Psoas muscle (tissue), 8 donors: Measurements from ENCODE around the gene ASB5. TPM values are rescaled to one million over a fixed set of nuclear protein-coding genes. Genes with fewer than 3 reads are reported as not detected.
A peak's percentile ranks its signal among the peaks of the same experiment; 100 is the strongest.

Experiments
- ATAC-seq, 4 donors: fragments of 200-7000 bp; cut with Tn5 transposase; one replicate each; pipeline ENCODE4 v1.9.1; 2020; ENCODE audit warnings: moderate library complexity in 3 of 4, mild to moderate bottlenecking in 2 of 4
- DNase-seq, 2 donors: peaks; one replicate each; pipeline ENCODE4 v3.0.0-alpha.2; 2020
- H3K27ac ChIP-seq: fragments of 200-600 bp; one replicate; pipeline ENCODE4 v1.8.0; 2022
- H3K27me3 ChIP-seq, 3 donors: fragments of 200-600 bp in 1 of 3; one replicate each; pipeline versions ENCODE4 v1.6.1 to v1.8.0; 2013 to 2022; ENCODE audit warnings: low read length in 2 of 3, mild to moderate bottlenecking in 2 of 3, moderate library complexity in 1 of 3; ENCODE audit not compliant: insufficient read depth in 3 of 3
- H3K36me3 ChIP-seq, 2 donors: fragments of 200-600 bp in 1 of 2; one replicate each; pipeline versions ENCODE4 v1.6.1 to v1.8.0; 2013 to 2022; ENCODE audit warnings: low read depth in 1 of 2, mild to moderate bottlenecking in 1 of 2, moderate library complexity in 1 of 2; ENCODE audit not compliant: insufficient read depth in 1 of 2
- H3K4me1 ChIP-seq: fragments of 200-600 bp; one replicate; pipeline ENCODE4 v1.8.0; 2022
- H3K4me3 ChIP-seq: fragments of 200-600 bp; one replicate; pipeline ENCODE4 v1.8.0; 2022; ENCODE audit warnings: mild to moderate bottlenecking
- H3K9me3 ChIP-seq: fragments of 200-600 bp; one replicate; pipeline ENCODE4 v1.8.0; 2022
- WGBS, 3 donors: extraction: QIAGEN DNeasy Blood & Tissue Kit; methylation state at CpG; one replicate each; pipeline versions ENCODE4 v1.1.6 to v1.1.7; 2013; 5-methylcytosine and 5-hydroxymethylcytosine counted together
- intact Hi-C, 2 donors: fragments of 100-400 bp; cut with DNase I; formaldehyde crosslinking; loops; one replicate each; pipeline versions ENCODE4 v1.11.0 to v1.14.2; 2022
- long read RNA-seq, 2 donors: library from polyadenylated mRNA; unstranded; transcript quantifications; one replicate each; pipeline ENCODE4 v2.0.0, GENCODE V29; 2021
- polyA plus RNA-seq, 3 donors: library from polyadenylated mRNA; stranded (reverse); fragments of 200-250 nt; gene quantifications; one replicate each; pipeline ENCODE4 v1.2.3, GENCODE V29; 2013
- total RNA-seq, 4 donors: library from RNA; stranded (reverse); fragmentation: NEBNext Ultra II Directional in 2 of 4; extraction: Animal tissue kit (Norgen Biotek cat#: 25700) in 2 of 4; gene quantifications; one replicate each; pipeline versions ENCODE4 v1.2.1 to v1.2.4, GENCODE V29; 2021 to 2023
- TF ChIP-seq, protein P1 (sequence below): fragments of 200-600 bp; IDR thresholded peaks from one replicate; pipeline ENCODE4 v1.8.0; 2022; ENCODE audit warnings: antibody characterized with exemption
- donor health status: healthy with polysubstance abuse.
- donor health status: DM: no; HTN: no; CAD: no; lungs with moderate emphysema.
- donor health status: Bipolar disorder and iron deficiency.
- donor health status: healthy.
- donor health status: DM: yes; HTN: yes; CAD: no.
- donor health status: DM: no; HTN: no; CAD: no.
- donor health status: DM: no; HTN: no; CAD: no.
- donor health status: DM: yes; HTN: yes; CAD: no.

ASB5 gene, protein sequence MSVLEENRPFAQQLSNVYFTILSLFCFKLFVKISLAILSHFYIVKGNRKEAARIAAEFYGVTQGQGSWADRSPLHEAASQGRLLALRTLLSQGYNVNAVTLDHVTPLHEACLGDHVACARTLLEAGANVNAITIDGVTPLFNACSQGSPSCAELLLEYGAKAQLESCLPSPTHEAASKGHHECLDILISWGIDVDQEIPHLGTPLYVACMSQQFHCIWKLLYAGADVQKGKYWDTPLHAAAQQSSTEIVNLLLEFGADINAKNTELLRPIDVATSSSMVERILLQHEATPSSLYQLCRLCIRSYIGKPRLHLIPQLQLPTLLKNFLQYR
- total RNA-seq (100 to 1,000 TPM; 247 to 661 (median 465) TPM), polyA plus RNA-seq (1,000 to 10,000 TPM in 1 of 3 donors, 100 to 1,000 TPM in 2; 456 to 1,213 (median 601) TPM)
- long read RNA-seq, donor 1, transcript ASB5-201 (7 exons, 3,031 nt): major isoform, 46 of 60 reads
- long read RNA-seq, donor 1, partial matches to known transcripts: 3 of 60 reads
- long read RNA-seq, donor 1, other reads (novel, unspliced or antisense): 11 of 60 reads
- long read RNA-seq, donor 2, transcript ASB5-201 (7 exons, 3,031 nt): major isoform, 134 of 195 reads
- long read RNA-seq, donor 2, partial matches to known transcripts: 22 of 195 reads
- long read RNA-seq, donor 2, other reads (novel, unspliced or antisense): 39 of 195 reads

DNA sequence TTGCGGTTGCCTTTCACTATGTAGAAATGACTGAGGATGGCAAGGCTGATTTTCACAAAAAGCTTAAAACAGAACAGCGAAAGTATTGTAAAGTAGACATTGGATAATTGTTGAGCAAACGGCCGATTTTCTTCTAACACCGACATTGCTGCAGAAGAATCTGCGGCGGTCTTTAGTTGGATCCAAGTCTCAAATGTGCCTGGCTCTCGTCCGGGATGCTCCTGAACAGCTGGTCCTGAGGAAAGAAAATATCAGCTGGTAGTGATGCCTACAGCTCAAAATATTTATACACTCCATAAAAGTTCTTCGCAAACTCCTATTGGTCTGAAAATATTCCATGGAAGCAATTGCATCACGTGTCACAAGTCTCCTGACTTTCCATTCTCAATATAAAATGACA lies at the start of gene ASB5:
Gene ASB5 (minus strand): TSS at position 260 of the 400 bp plus-strand sequence. CDS start 114 bp downstream, at position 146.
- DNase-seq: peak; percentile 25 to 80
- Histone ChIP-seq H3K9me3 (no peaks in the 10 kb centered on the region), H3K4me3 (peak within 1 kb of the TSS; percentile 70), H3K27me3 (no peaks in the 10 kb centered on the region), H3K4me1 (peaks cover 24% of the 10 kb centered on the region), H3K27ac (peak within 1 kb of the TSS; percentile 94), H3K36me3 (peaks cover 0 to 40% of the 10 kb centered on the region in 2 donors)
- TF ChIP-seq, protein P1, sequence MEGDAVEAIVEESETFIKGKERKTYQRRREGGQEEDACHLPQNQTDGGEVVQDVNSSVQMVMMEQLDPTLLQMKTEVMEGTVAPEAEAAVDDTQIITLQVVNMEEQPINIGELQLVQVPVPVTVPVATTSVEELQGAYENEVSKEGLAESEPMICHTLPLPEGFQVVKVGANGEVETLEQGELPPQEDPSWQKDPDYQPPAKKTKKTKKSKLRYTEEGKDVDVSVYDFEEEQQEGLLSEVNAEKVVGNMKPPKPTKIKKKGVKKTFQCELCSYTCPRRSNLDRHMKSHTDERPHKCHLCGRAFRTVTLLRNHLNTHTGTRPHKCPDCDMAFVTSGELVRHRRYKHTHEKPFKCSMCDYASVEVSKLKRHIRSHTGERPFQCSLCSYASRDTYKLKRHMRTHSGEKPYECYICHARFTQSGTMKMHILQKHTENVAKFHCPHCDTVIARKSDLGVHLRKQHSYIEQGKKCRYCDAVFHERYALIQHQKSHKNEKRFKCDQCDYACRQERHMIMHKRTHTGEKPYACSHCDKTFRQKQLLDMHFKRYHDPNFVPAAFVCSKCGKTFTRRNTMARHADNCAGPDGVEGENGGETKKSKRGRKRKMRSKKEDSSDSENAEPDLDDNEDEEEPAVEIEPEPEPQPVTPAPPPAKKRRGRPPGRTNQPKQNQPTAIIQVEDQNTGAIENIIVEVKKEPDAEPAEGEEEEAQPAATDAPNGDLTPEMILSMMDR: no peak
- intact Hi-C loops: loop anchor here in 1 of 2 donors (5.0 kb wide), 1 partner anchor 37 kb away; no protein-coding TSS in a partner anchor
- 27 to 47% (median 30%) methylated on average over 11 of the region's 11 CpGs for WGBS, 3 donors
- ATAC-seq: peak; percentile 68 to 79 (median 70)

DNA sequence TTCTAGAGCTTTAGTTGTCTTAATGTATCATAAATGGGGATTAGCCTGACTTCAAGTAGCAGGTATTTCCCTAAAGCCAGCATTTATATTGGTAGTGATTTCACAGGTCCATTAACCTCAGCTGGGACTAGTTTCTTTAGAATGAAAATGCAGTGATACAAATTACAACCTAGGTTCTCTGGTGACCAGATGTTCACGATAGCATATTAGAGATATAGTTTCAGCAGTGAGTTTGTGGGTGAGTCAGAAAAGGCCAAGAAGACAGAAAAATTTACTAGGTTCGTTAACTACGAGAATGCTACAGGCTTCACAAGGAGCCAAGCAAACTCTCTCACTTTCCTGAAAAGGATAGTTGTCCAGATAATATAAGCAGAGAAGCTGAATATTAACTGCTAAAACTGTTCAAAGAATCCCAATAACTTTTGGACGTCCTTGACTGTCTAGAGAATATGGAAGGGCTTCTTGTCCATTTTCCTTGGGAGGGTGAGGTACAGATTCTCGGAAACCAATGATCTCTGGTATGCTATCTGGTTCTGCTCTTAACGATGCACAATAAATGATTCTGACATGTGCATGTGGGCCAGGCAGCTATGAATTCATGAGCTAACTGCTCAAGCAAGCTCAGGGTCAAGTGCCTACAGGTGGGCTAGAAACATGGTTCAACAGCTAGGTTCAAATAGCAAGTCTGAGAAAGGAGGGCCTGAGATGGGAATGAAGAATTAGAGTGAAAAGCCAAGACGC lies 44.7 kb upstream of the ASB5 start:
- intact Hi-C loops: no loop called here
- no peak for ATAC-seq
- WGBS, 3 donors: 74 to 82% (median 75%) methylated on average over 7 of the region's 7 CpGs

DNA sequence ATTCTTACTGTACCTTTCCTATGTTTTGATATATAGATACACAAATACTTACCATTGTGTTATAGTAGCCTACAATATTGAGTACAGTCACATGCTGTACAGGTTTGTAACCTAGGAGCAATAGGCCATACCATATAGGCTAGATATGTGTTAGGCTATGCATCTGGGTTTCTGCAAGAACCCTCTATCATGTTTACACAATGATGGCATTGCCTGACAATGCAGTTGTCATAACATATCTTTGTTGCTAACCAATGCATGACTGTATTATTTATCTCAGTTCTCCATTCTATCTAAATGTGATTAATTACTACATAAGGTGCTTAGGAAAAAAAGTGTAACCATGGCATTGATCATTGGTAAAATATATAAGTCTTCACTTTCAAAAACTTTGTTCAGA lies 40.8 kb upstream of the ASB5 start:
- Histone ChIP-seq H3K27me3 (peaks cover 0 to 2% (median 0%) of the 10 kb centered on the region in 3 donors), H3K27ac (no peak overlapping the region), H3K4me1 (no peaks in the 10 kb centered on the region), H3K36me3 (no peaks in the 10 kb centered on the region), H3K9me3 (no peaks in the 10 kb centered on the region), H3K4me3 (no peak overlapping the region)
- ATAC-seq: no peak
- intact Hi-C loops: no loop called here
- TF ChIP-seq, protein P1: no peak
- no peak for DNase-seq

More for the DNA sequence above, 44.7 kb upstream of the ASB5 start:
- H3K27ac ChIP-seq: no peak overlapping the region
- H3K4me3 ChIP-seq: no peak overlapping the region
- no peaks in the 10 kb centered on the region for H3K27me3 ChIP-seq
- TF ChIP-seq, protein P1: no peak
- H3K4me1 ChIP-seq: no peaks in the 10 kb centered on the region
- H3K36me3 ChIP-seq: no peaks in the 10 kb centered on the region
- DNase-seq: no peak
- no peaks in the 10 kb centered on the region for H3K9me3 ChIP-seq

DNA sequence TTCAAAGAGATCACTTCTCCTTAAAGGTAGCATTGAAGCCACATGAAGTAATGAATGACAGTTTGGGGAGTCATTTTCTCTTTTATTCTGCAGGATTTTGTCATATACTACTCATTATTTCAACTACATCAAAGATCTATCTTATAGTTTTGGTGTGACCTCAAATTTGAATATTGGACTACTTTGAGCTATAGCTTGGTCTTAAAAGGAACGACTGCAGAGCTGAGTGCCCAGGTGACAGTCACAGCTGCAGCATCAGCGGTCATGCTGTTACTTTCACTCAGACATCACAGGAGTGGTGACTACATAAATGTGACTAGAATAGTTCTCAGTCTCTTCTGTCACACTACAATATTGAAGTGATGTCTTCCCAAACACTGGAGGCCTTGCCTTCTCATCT lies 40.0 kb upstream of the ASB5 start:
- no peaks in the 10 kb centered on the region for H3K36me3 ChIP-seq
- H3K27ac ChIP-seq: no peak overlapping the region
- no peaks in the 10 kb centered on the region for H3K9me3 ChIP-seq
- 81 to 85% (median 85%) methylated on average over 2 of the region's 2 CpGs for WGBS, 3 donors
- no peak overlapping the region for H3K4me3 ChIP-seq
- TF ChIP-seq, protein P1: no peak
- DNase-seq: no peak
- peaks cover 0 to 2% (median 0%) of the 10 kb centered on the region in 3 donors for H3K27me3 ChIP-seq
- H3K4me1 ChIP-seq: no peaks in the 10 kb centered on the region
- no peak for ATAC-seq
- intact Hi-C loops: no loop called here
